IPS-NIHi7 (cell line): Measurements from ENCODE around the gene FRY.
A peak's percentile ranks its signal among the peaks of the same experiment; 100 is the strongest.
"Not testable (repeated sequence)": the region's sequence is repeated elsewhere in the genome, so short reads cannot be mapped to it uniquely, and the experiment has no call there.

Source experiments
- DNase-seq: peaks from one replicate; pipeline ENCODE4 v3.0.0; 2012; ENCODE audit warnings: mixed read lengths; ENCODE audit errors: extremely low spot score

FRY gene

DNA sequence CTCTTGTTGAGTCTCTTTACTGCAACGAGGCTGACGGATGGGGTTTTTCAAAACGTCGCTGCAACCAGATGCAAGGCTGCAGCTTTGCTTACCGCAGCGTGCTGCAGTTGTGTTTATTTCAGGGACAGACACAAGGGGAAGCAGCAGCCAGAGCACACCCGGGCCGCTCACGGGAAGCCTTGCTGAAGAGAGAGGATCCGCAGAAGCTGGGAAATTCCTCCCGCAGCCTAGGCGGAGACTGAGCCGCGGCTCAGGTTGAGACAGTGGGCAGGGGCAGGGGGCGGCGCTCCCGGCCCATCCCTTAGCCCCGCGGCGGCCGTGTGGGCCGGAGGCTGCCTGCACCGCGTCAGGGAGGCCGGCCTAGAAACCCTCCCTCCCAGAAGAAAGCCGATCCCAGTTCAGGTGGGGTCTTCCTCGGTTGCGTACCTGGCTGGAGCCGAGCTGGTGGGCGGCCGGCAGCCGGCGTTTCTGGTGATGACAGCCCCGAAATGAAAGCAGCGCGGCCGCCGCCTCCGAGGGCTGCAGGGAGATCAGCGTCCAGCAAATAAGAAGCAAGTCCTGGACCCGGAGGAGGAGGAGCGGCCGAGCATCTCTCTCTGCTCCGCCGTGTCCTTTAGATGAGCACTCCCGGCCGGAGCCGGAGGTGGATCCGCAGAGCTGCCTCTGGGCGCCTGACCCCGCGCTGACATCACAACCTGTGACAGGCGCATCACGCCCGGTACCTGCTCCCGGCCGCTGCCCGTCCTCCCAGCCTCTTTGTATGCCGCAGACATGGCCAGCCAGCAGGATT lies at the start of gene FRY:
Gene FRY (plus strand): TSS at position 750 of the 790 bp plus-strand sequence. CDS start 22 bp downstream, at position 772.
- DNase-seq, result peak; percentile 80

DNA sequence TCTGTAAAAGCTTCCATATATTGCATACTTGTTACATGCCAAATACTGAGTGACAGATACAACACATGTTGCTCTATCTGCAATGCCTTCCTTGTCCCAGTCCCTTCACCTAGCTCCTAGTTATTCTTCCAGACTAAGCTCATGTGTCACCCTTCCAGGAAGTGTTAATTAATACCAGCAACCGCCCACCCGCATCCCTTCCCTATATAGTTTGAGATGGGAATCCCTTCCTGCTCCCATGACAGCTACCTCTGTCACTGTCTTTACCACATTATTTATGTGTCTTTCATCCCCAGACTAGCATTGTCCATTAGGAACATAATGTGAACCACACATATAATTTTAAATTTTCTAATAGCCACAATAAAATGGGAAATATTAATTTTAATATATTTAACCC lies 49.5 kb upstream of the FRY start:
- no peak for DNase-seq

DNA sequence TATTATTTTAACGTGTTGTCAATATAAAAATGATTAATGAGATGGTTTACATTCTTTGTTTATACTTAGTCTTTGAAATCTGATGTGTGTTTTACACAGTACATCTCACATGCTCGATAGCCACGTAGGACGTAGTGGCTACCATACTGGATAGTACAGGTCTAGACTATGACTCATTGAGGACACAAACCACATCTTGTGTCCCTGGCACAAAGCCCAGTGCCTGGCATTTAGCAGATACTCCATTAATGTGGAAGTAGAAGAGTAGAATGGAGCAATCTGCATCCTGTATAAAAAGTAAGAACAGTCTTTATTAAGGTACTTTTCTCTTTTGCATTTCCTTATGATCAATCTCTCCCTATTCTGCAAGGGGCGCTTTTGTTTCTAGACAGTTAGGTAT lies 49.0 kb upstream of the FRY start:
- no peak for DNase-seq

DNA sequence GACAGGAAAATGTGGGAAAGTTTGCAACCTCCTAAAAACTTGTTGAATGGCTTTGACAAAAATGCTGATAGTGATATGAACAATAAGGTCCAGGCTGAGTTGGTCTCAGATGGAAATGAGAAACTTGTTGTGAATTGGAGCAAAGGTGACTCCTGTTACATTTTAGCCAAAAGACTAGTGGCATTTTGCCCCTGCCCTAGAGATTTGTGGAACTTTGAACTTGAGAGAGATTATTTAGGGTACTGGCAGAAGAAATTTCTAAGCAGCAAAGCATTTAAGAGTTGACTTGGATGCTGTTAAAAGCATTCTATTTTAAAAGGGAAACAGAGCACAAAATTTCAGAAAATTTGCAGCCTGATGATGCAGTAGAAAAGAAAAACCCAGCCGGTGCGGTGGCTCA lies 47.9 kb upstream of the FRY start:
- not testable (repeated sequence) for DNase-seq

DNA sequence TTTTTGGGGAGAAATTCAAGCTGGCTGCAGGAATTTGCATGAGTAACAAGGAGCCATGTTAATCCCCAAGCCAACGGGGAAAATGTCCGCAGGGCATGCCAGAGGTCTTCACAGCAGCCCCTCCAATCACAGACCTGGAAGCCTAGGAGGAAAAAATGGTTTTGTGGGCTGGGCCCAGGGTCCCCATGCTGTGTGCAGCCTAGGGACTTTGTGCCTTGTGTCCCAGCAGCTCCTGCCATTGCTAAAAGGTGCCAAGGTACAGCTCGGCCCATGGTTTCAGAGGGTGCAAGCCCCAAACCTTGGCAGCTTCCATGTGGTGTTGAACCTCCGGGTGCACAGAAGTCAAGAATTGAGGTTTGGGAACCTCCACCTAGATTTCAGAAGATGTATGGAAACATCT lies 47.2 kb upstream of the FRY start:
- DNase-seq, result not testable (repeated sequence)

DNA sequence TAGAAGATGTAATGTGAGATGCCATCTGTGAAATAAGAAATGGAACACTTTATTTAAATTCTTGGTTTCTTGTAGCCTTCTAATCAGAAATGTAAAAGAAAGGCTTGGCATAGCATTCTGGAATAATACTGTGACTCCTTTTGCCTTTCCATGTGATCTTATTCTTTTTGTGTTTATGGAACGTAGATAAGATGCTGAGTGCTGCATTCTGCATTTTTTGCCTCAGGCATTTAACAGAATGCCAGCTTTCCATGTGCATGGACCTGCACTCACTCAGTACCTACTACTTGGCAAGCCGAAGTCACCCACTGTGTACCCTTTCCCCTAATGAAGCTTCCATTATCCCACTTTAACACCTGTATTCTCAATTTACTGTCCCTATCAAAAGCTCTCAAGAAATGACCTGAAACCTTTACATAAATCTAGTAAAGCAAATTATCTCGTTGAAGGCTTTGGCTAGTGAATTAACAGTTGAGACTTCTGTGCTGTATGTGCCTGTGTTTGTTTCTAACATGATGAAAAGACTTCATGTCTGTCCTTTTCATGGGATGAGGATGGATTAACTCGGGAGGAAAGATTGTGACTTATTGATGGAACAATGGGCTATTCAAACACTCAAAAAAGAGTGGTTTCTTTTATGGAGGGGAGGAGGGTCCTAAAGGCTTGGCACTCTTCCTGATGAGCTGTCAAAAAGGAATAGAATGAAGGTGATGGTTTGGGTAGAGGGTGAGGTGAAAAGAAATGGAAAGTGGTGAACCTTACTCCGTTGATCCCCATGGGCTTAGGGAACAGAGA lies 44.7 kb upstream of the FRY start:
- no peak for DNase-seq

DNA sequence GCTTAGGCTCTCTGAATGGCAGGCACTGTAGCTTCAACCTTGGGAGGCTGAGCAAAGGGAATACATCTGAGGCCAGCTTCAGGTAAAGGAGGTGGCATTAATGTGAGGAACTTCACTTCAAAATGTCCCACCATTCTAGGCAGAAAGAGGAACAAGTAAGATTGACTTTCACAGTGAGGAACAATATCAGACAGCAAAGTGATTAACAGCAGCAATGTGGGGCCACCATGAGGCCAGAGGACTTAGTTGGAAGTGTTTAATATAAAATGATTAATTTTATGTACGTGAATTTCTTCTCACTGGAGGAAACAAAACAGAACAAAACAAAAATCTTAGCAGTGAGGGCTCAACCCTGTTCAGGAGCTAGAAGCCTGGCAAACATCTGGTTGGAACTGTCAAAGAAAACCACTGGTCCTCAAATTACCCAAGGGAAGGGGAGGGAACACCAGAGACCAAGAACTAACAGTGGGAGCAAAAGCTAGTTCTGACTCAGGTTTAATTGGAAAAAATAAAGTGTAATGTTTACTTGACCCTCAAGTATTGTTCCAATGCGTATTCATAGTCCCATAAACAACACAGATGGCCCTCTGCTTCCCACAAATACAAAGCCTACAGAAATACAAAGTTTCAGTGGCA lies 43.9 kb upstream of the FRY start:
- DNase-seq, result no peak

DNA sequence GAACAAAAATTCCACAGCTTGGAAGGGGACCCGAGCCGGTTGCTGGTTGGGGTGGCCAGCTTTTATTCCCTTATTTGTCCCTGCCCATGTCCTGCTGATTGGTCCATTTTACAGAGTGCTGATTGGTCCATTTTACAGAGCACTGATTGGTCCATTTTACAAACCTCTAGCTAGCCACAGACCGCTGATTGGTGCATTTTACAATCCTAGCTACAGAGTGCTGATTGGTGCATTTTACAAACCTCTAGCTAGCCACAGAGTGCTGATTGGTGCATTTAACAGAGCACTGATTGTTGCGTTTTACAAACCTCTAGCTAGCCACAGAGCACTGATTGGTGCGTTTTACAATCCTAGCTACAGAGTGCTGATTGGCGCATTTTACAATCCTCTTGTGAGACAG lies 37.2 kb upstream of the FRY start:
- not testable (repeated sequence) for DNase-seq

DNA sequence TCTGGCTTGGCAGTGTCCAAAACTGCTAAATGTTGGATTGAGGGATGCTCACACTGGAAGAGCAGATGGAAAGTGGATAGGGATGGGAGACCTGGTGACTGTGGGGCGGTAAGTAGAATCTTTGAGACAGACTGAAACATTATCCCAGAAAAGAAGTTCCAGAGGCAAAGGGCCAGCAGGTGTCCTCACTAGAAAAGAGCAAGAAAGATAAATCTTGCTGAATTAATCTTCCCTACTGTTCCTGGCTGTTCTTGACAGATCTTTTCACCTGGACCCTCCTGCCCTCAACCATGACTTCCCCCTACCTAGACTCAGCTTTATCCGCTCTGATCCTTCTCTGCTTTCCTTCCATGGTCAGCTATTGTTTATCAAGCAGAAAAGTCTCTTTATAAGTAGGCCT lies 35.0 kb upstream of the FRY start:
- no peak for DNase-seq

DNA sequence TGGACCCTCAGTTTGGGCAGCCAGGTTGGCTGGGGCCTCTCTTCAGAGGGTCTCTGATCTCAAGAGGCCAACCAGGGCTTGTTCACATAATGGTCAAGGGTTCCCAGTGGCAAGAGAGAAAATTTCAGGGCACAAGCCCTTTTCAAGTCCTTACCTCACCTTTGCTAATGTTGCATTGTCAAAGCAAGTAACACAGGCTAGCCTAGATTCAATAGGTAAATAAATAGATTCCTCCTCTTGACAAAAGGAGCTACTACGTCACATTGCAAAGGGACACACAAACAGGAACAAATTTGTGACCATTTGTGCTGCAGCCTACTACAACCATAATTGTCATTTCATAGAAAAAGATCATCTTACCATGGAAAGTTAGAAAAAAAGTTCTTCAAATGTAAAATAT lies 33.9 kb upstream of the FRY start:
- DNase-seq, result no peak

DNA sequence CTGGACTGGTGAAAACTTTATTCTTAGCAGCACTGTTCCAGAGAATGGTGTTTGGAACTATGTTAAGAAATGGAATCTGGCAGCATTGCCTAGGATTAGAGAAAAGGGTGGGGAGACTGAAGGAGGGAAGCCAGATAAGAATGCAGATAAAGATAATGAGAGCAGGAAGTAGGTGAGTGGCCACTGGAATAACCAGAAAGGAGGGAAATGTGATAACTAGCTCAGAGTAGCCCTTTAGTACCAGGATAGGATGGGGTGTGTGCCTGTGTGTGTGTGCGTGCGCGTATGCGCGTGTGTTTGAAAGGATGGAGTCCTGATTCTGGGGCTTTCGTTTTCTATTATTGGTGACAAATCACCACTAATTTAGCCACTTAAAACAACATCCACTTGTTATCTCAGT lies 33.4 kb upstream of the FRY start:
- DNase-seq, result peak; percentile 23

DNA sequence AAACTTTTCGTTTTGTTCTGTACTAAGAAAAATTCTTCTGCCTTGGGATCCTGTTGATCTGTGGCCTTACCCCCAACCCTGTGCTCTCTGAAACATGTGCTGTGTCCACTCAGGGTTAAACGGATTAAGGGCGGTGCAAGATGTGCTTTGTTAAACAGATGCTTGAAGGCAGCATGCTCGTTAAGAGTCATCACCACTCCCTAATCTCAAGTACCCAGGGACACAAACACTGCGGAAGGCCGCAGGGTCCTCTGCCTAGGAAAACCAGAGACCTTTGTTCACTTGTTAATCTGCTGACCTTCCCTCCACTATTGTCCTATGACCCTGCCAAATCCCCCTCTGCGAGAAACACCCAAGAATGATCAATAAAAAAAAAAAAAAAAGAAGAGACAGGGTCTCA lies 30.8 kb upstream of the FRY start:
- DNase-seq, result not testable (repeated sequence)

DNA sequence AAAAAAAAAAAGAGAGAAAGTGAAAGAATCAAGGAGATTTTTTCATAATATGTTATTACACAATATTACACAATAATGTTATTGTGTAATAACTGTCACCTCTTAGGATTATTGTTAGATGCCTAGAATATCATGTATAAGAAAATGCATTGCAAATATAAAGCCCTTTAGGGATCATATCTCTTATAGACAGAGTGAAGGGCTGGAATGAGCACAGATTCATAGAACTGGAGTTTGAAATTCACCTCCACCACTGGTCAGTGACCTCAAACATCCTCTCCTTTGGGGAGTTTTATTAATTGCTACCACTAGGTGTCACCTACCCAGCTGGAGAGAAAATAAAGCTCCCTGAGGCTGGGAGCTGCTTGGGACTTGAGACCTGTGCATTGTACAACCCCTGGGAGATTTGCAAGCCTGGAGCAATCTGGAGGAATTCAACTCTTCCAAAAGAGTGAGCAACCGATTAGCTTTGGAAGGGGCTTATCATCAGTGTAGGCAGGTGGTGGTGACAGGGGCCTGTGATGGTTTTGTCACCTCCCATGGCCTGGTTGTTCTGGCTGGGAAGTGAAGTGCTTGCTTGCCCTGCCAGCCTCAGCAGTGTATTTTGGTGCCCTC lies 30.3 kb upstream of the FRY start:
- peak; percentile 68 for DNase-seq

DNA sequence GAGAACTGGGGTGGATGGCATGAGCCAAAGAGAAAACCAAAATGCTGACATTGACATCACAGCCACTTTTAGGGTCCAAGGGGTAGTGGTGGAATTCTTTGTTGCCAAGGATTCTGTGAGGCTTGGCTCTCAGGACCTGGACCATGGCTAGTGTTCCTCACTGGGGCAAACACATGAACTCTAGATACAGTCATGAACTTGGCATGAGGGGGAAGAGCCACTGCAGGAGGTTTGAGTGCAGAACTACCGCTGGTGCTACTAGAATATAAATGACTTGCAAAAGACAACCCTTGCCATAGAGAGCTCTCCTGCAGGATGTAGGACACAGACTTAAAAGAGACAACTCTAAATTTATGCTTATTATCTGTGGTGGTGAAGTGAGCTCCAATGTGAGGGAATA lies 29.8 kb upstream of the FRY start:
- no peak for DNase-seq

DNA sequence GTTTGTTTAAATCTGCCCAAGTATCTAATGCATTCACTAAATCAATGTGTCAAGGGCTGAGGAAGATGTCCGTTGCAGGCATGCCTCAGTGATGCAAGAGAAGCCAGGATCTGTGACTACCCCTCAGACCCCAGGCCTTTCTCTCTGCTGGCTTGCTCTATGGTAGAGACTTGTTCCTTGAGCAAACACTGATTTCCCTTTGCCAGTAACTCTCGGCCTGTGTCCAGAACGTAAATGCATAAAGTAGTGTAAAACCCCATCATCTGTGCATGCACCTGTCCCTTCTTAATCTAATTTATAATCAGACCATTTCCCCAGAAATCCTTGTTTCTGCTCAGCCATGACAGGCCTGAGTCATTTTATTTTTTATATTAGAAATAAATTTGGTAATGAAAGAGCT lies 28.7 kb upstream of the FRY start:
- DNase-seq, result no peak

DNA sequence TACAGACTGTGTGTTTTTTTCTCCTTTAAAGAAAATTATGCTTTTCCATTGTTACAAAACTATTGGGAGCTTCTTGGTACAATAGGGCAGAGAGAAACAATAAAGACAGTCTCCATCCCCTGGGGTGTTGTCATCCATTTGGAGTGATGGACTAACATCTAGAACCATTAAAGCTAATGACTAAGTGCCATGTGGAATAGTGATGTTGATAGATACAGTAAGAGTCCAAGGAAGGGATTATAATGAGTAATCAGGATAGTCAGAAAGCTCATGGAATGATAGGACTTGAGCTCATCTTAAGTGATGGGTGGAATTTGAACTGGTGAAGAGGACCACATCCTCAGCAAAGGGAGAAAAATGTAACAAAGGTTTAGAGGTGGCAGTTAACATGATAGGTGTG lies 24.1 kb upstream of the FRY start:
- DNase-seq, result no peak

DNA sequence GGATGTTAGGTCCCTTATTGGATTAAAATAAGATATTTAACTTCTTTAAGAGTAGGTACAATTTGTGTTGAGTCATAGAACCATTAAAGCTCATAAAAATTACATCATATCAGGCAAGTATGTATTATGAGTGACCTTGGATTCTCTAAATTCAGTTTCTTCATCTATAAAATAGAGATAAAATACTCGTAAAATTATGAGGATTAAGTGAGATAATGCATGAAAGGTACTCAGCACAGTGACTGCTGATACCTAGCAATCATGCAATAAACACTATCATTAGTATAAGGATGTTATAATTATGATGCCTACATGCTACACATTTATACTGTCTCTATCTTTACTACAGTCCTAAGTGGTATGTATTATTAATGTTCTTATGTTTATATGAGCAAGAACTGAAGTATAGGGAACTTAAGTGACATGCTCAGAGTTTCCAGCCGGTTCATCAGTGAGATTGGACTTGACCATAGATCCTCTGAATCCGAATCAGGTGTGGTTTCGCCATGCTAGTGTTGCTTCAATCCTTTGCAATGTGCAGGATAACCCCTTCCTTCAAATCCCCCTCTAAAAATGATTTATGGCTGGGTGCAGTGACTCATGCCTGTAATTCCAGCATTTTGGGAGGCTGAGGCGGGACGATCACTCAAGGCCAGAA lies 22.9 kb upstream of the FRY start:
- no peak for DNase-seq

DNA sequence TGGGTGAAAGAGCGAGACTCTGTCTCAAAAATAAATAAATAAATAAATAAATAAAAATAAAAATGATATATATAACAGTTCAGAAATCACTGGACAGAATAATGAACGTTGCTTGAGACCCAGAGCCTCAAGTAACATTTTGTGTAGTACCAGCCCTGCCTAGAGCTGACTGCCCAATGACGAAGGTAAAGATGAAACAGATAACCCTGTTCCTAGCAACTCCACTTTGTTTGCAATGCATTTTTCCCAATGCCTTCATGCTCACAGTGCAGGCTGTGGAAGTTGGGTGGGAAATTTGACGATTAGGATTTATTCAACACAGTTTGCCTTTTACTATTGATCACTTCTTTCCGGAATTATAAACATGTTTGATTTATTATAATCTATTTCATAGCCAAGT lies 22.2 kb upstream of the FRY start:
- no peak for DNase-seq

DNA sequence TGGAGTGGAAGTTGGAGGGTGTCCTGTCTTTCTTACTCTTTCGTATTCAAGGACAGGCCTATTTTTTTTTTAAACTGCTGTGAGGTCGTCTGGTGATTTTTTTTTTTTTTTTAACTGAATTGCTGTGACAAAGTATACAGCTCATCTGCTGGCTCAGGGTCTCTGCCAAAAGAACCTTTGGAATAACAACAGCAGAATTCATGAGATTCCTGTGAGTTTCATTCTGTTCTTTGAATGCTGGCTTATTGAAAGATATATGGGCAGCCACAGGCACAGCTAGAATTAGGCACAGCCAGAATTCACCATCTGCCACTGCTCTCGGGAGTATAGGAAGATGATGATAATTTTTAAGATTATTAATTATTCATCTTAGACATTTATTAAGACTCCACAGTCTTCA lies 21.4 kb upstream of the FRY start:
- no peak for DNase-seq

DNA sequence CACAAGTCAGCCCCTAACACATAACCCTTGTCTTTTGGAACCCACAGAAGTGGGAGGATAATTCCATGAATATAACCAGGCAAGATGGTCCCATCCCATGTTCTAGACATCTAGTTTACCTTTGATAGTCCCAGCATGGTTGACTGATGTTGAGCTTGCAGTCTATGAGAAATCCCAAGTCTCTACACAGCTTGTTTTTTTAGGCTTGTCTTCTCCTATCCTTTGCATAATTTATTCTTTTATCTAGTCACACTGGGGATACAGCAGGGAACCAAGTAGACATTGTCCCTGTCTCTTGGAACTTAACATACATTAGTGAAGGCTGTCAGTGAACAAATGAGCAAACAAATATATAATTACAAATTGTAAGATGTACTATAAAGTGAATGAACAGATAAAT lies 19.6 kb upstream of the FRY start:
- no peak for DNase-seq

DNA sequence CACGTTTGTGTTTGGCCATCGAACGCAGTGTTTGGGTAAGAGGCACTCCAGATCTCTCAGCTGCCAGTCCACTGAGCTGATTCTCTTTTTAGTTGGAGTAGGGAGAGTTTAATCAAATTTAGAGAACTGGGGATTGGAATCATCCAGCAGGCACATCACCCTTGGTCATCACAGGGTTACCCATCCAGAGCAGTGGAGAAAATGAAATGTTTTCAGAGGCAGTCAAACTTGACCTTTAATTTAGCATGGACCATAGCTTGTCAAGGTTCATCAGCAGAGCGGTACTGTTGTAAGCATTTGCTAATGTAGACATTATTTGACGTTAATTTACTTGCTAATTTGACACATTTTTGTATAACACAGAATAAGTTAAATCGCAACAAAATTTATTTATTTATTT lies 18.4 kb upstream of the FRY start:
- DNase-seq, result no peak

DNA sequence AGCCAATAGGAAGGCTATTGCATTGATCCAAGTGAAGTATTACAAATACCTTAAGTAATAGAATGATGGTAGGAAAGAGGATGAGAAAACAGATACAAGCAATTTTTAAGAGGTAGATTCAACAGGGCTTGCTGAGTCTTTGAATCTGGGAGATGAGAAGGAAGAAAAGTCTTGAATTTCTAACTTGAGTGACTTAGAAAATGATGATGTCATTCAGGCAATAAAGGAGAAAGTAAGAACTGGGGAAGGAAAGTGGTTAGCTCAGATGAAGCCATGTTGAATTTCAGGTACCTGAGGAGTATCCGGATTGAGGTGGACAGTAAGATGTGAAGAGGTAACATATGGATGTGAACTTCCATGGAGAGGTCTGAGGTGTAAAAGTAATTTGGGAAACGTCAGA lies 15.5 kb upstream of the FRY start:
- DNase-seq, result no peak
